Kidney epithelial cell (primary cell): ENCODE measurements around the gene NKX1-1. TPM values are rescaled to one million over a fixed set of nuclear protein-coding genes. Genes with fewer than 3 reads are reported as not detected.

Source experiments
- DNase-seq: peaks from one replicate; pipeline ENCODE4 v3.0.0-alpha.2; 2010; ENCODE audit warnings: low read depth
- H3K27me3 ChIP-seq: 2 replicates; pipeline ENCODE4 v1.6.0; 2011; ENCODE audit warnings: low read length; ENCODE audit not compliant: control insufficient read depth, insufficient read depth
- H3K36me3 ChIP-seq: 2 replicates; pipeline ENCODE4 v1.5.1; 2011; ENCODE audit warnings: low read length; ENCODE audit not compliant: control insufficient read depth, insufficient read depth
- H3K4me3 ChIP-seq: 2 replicates; pipeline ENCODE4 v1.5.1; 2011; ENCODE audit warnings: low read depth, mild to moderate bottlenecking, control low read depth, low read length
- CTCF ChIP-seq: IDR thresholded peaks from 2 replicates; pipeline ENCODE4 v1.5.1; 2011; ENCODE audit warnings: mild to moderate bottlenecking, moderate library complexity, low read length, control low read depth, inconsistent platforms; ENCODE audit not compliant: insufficient read depth, poor library complexity, severe bottlenecking
- total RNA-seq: library from RNA; depleted of rRNA; stranded (reverse); fragments of >200 nt; gene quantifications from 2 replicates; pipeline ENCODE4 v1.2.3, GENCODE V29; 2015

Gene NKX1-1
- total RNA-seq, 1 donor from 2014 or later: not detected

- no peak for DNase-seq
- no peak overlapping the region for H3K4me3 ChIP-seq
- TF ChIP-seq CTCF: no peak
- no peaks in the 10 kb centered on the region for H3K36me3 ChIP-seq
- H3K27me3 ChIP-seq: peaks cover 82% of the 10 kb centered on the region
Measured at GRCh38 chr4:1403177-1403583, 3.1 kb downstream of the NKX1-1 start.

GRCh38 chr4:1402516-1403091 lies 3.6 kb downstream of the NKX1-1 start:
- no peak overlapping the region for H3K4me3 ChIP-seq
- peaks cover 78% of the 10 kb centered on the region for H3K27me3 ChIP-seq
- TF ChIP-seq CTCF: no peak
- no peaks in the 10 kb centered on the region for H3K36me3 ChIP-seq
- DNase-seq: no peak

- TF ChIP-seq CTCF: no peak
- no peak overlapping the region for H3K4me3 ChIP-seq
- peaks cover 72% of the 10 kb centered on the region for H3K27me3 ChIP-seq
- no peak for DNase-seq
- no peaks in the 10 kb centered on the region for H3K36me3 ChIP-seq
Measured at GRCh38 chr4:1402021-1402515, 4.2 kb downstream of the NKX1-1 start.

- peaks cover 67% of the 10 kb centered on the region for H3K27me3 ChIP-seq
- no peak for DNase-seq
- no peak for TF ChIP-seq CTCF
Measured at GRCh38 chr4:1401409-1402020, 4.7 kb downstream of the NKX1-1 start.

GRCh38 chr4:1400831-1401408 lies 5.3 kb downstream of the NKX1-1 start:
- peaks cover 65% of the 10 kb centered on the region for H3K27me3 ChIP-seq
- DNase-seq: no peak
- TF ChIP-seq CTCF: no peak
- H3K36me3 ChIP-seq: no peaks in the 10 kb centered on the region
- no peak overlapping the region for H3K4me3 ChIP-seq

More at GRCh38 chr4:1401409-1402020, 4.7 kb downstream of the NKX1-1 start:
- Histone ChIP-seq H3K36me3 (no peaks in the 10 kb centered on the region), H3K4me3 (no peak overlapping the region)
